ENCODE data around the gene HSPA12A. TPM values are rescaled to one million over a fixed set of nuclear protein-coding genes. Genes with fewer than 3 reads are reported as not detected.
A peak's percentile ranks its signal among the peaks of the same experiment; 100 is the strongest.

Gene HSPA12A
- polyA plus RNA-seq, 1 donor = 51.3 TPM

GRCh38 chr10:116629340-116629739, 113.0 kb downstream of the HSPA12A start:
- no peak for DNase-seq

DNA sequence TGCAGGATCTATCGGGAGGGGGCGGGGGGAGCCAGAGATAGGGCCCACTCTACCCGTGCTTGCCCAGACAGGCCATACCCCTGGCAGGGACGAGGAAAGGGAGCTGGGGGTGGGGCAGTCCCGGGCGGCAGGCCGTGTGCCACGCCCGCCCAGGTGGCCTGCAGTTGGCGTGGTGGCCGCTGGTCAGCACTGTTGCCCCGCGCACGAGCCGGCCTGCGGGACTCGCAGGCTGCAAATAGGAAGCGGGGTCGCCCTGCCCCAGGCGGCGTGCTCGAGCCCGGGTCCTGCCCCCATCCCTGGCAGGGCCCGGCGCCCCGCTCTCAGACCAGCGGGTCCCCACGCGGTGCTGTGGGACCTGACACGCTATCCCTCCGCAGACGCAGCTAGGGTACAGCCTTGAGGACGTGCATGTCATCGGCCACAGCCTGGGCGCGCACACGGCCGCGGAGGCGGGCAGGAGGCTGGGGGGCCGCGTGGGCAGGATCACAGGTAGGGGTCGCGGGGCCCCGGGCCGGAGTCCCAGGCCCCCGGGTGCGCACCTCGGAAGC, 114.9 kb downstream of the HSPA12A start:
- DNase-seq = peak; percentile 28

DNA sequence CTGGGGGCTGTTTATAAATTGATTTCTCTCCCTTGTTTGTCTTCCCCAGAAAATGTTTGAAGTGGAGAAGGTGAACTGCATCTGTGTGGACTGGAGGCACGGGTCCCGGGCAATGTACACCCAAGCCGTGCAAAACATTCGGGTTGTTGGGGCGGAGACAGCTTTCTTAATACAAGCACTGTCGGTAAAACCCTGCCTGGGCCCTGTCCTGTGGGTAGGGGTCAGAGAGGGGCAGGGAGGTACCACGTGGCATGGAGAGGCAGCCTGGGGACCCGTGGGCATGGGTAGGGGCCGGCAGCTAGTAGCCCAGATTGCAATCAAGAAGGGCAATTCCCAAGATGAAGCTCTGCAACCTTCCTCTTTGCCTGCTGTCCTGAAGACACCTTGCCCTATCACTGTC, 115.6 kb downstream of the HSPA12A start:
- no peak for DNase-seq

DNA sequence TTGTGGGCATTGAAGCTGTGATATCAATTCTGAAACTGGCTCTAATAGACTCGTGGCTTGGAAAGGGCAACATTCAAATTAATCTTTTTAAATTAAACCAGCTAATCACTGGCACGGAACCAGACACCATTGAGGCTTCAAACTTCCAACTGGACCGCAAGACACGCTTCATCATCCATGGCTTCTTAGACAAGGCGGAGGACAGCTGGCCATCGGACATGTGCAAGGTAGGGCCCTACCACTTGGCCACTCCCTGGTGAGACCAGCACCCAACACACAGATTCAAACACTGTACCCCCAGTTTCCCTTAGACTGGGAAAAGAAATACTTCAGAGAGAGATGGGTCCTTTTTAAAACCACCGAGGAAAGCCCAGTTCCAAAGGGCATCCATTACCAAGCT, 116.5 kb downstream of the HSPA12A start:
- DNase-seq = no peak

DNA sequence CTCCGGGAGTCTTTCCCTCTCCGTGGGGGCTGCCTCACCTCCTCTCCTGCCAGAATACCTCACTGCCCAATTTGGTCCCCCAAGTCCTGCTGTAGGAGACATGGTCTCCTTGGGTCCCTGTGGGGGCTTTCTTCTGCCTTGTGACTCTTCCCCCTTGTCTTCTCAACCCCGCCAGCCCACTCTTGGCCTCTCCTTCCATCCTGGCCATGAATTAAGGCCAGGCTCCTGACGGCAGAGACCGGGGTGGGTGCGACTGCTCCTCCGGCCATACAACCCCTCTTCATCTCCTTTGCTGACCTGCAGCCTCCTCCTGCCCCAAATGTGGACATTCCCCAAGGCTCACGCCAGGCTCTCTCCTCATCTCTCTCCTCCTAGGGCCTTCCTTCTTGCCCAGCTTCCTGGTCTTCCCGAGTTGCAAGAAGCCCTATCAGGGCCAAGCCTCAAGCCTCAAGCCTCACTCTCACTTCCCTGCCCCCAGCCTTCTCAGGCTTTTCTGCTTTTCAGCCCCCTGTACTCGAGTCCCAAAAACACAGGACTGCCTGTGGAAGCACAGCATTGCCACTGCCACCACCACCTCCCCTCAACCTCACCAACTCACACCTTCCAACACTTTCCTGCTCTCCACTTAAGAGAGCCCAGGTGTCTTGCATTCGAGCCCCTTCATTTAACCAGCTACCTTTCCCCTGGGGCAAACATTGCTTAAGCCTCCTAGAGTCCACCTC, 120.3 kb downstream of the HSPA12A start:
- DNase-seq = no peak

DNA sequence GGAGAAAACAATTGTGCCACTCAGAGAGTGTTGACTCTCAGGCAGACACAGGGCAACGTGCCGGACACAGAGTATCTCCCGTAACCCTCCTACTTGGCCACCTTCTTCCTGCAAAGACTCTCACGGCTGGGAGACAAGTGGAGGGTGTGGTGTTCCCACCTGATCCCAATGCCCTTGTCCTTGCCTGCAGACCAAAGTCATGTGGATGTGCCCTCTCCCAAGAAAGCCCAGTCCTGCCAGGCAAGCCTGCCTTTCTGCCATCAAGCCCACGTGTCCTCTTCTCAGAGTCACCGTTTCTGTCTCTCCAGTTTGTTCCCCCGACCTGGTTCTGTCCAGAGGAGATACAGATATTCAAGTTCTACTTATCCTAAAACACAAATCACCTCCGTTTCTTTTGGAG, 120.9 kb downstream of the HSPA12A start:
- no peak for DNase-seq

Other genes with a start within 250 kb of the HSPA12A start
- not detected for gene PNLIP, start 196.6 kb downstream of the HSPA12A start, polyA plus RNA-seq (ENCODE audit: insufficient read length)
- gene PNLIPRP1, start 151.6 kb downstream of the HSPA12A start, polyA plus RNA-seq (ENCODE audit: insufficient read length) = 0.13 TPM
- gene PNLIPRP2, start 121.6 kb downstream of the HSPA12A start, polyA plus RNA-seq (ENCODE audit: insufficient read length) = not detected
- 5.1 TPM for gene ENO4, start 106.9 kb upstream of the HSPA12A start, polyA plus RNA-seq (ENCODE audit: insufficient read length)

Data from left kidney (tissue), 2 donors.